MM.1S (cell line): Measurements from ENCODE around the gene MAPKAP1.

Experiments
- EZH2 ChIP-seq: fragments of 300-600 bp; sonication (generic); optimal IDR thresholded peaks from 2 replicates; pipeline ENCODE3; 2017; ENCODE audit warnings: low read depth, mild to moderate bottlenecking, antibody characterized with exemption, low read length, mixed read lengths
- EZH2phosphoT487 ChIP-seq: fragments of 300-600 bp; sonication (generic); IDR thresholded peaks from 2 replicates; pipeline ENCODE4 v1.6.1; 2018; ENCODE audit warnings: antibody characterized with exemption, low read length
- TF ChIP-seq, protein P1 (sequence below): fragments of 300-600 bp; sonication (generic); IDR thresholded peaks from 2 replicates; pipeline ENCODE4 v1.5.1; 2016; ENCODE audit warnings: antibody characterized with exemption, low read length, mixed read lengths

DNA sequence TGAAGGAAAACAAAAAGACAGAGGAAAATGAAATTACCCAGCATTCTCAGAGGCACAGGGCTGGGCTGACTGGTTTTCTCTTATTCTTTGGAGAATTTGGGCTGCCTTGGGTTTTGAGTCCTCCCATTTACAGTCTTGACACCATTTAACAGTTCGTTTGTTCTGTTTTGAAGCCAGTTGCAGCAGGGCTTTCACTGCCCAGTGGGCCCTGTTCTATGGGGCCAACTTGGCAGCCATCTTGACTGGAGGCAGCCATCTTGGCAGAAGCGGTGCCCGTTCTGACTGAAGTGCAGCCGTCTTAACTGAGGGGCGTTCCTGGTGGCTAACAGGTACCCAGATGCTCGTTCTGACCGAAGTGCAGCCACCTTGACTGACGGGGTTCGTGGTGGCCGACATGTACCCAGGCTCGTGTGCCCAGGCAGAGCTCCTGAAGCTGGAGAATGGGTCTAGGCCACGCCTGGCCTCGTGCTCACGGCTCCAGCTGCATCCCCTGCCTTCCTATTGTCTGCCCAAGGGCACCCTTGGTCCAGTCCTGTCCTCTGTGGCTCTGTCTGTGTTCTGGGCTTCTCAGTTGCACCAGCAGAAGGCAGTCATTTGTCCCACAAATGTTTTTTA is 281.0 kb downstream of the MAPKAP1 start:
- TF ChIP-seq, protein P1, sequence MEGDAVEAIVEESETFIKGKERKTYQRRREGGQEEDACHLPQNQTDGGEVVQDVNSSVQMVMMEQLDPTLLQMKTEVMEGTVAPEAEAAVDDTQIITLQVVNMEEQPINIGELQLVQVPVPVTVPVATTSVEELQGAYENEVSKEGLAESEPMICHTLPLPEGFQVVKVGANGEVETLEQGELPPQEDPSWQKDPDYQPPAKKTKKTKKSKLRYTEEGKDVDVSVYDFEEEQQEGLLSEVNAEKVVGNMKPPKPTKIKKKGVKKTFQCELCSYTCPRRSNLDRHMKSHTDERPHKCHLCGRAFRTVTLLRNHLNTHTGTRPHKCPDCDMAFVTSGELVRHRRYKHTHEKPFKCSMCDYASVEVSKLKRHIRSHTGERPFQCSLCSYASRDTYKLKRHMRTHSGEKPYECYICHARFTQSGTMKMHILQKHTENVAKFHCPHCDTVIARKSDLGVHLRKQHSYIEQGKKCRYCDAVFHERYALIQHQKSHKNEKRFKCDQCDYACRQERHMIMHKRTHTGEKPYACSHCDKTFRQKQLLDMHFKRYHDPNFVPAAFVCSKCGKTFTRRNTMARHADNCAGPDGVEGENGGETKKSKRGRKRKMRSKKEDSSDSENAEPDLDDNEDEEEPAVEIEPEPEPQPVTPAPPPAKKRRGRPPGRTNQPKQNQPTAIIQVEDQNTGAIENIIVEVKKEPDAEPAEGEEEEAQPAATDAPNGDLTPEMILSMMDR: no peak
- TF ChIP-seq EZH2: no peak
- no peak for TF ChIP-seq EZH2phosphoT487
